Muscle layer of colon (tissue), 2 donors: ENCODE measurements around the gene NPEPPS.

Experiments
- H3K27ac ChIP-seq: one replicate; pipeline ENCODE4 v1.7.0; 2013; ENCODE audit warnings: low read depth, mild to moderate bottlenecking, low read length, moderate library complexity
- H3K27me3 ChIP-seq, 2 donors: one replicate each; pipeline ENCODE4 v1.7.0; 2013; ENCODE audit warnings: low read length in 2 of 2, mild to moderate bottlenecking in 2 of 2; ENCODE audit not compliant: insufficient read depth in 2 of 2, control insufficient read depth in 1 of 2
- H3K36me3 ChIP-seq: one replicate; pipeline ENCODE4 v1.7.0; 2013; ENCODE audit warnings: mild to moderate bottlenecking, low read length; ENCODE audit not compliant: insufficient read depth
- H3K4me1 ChIP-seq: one replicate; pipeline ENCODE4 v1.7.0; 2013; ENCODE audit warnings: mild to moderate bottlenecking, low read length; ENCODE audit not compliant: insufficient read depth
- H3K4me3 ChIP-seq, 2 donors: one replicate each; pipeline ENCODE4 v1.7.0; 2013; ENCODE audit warnings: low read length in 2 of 2, low read depth in 1 of 2, mild to moderate bottlenecking in 1 of 2, moderate library complexity in 1 of 2
- H3K9ac ChIP-seq: one replicate; pipeline ENCODE4 v1.7.0; 2013; ENCODE audit warnings: low read length
- H3K9me3 ChIP-seq: one replicate; pipeline ENCODE4 v1.7.0; 2013; ENCODE audit warnings: mild to moderate bottlenecking, low read length
- donor health status: abdominal sarcoma.
- donor health status: Adenocarcinoma of cecum.

Gene NPEPPS

DNA sequence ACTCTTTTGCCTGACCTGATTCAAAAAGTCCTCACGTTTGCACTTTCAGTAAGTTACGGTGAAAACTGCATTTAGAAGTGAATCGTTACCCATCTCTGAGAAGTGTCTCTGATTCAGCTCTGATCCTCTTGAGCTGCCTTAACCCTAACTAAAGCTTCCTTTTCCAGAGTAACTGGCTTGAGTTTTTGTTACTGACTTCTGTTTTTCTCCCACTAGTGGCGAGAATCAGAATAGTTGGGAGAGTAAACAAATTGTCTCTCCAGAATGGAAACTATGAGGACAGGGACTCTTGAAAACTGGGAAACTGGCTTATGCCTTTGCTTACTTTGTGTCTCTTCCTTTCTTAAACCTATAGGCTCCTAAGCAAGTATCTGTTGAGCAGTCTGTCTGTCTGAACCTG lies 87.5 kb downstream of the NPEPPS start:
- H3K27ac ChIP-seq = no peak overlapping the region
- H3K36me3 ChIP-seq = peaks cover 53% of the 10 kb centered on the region

DNA sequence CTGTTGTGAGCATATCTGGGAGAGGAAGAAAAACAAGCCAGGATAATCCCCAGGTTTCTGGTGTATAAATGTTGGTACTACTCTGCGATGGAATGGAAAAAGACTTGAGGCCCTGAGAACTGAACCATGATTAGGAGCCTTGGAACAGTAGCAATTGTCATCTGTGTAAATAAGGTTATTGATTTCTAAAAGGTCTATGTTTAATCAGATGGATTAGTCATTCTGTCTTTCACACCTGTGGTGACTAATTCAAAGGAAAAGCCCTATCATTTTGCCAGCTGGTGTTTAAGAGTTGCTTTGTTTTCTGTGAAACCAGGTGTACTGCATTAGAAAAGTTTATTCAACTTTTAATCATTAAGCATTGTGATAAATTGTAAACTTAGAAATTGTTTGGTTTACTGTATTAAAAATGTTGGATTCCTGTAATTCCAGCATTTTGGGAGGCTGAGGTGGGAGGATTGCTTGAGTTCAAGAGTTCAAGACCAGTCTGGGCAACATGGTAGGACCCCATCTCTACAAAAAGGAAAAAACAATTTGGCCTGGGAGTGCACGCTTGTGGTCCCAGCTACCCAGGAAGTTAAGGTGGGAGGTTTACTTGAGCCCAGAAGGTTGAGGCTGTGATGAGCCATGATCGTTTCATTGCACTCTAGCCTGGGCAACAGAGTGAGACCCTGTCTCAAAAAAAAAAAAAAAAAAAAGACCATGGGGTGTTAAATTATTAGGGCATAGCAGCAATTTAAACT lies 89.8 kb downstream of the NPEPPS start:
- no peaks in the 10 kb centered on the region for H3K27me3 ChIP-seq
- H3K9me3 ChIP-seq = no peaks in the 10 kb centered on the region
- H3K36me3 ChIP-seq = peaks cover 38% of the 10 kb centered on the region
- peaks cover 15% of the 10 kb centered on the region for H3K4me1 ChIP-seq
- H3K27ac ChIP-seq = no peak overlapping the region
- H3K9ac ChIP-seq = no peak overlapping the region
- no peak overlapping the region for H3K4me3 ChIP-seq

More for the DNA sequence above, 87.5 kb downstream of the NPEPPS start:
- Histone ChIP-seq H3K4me1 (peaks cover 15% of the 10 kb centered on the region), H3K9me3 (no peaks in the 10 kb centered on the region), H3K27me3 (no peaks in the 10 kb centered on the region), H3K4me3 (no peak overlapping the region), H3K9ac (no peak overlapping the region)

DNA sequence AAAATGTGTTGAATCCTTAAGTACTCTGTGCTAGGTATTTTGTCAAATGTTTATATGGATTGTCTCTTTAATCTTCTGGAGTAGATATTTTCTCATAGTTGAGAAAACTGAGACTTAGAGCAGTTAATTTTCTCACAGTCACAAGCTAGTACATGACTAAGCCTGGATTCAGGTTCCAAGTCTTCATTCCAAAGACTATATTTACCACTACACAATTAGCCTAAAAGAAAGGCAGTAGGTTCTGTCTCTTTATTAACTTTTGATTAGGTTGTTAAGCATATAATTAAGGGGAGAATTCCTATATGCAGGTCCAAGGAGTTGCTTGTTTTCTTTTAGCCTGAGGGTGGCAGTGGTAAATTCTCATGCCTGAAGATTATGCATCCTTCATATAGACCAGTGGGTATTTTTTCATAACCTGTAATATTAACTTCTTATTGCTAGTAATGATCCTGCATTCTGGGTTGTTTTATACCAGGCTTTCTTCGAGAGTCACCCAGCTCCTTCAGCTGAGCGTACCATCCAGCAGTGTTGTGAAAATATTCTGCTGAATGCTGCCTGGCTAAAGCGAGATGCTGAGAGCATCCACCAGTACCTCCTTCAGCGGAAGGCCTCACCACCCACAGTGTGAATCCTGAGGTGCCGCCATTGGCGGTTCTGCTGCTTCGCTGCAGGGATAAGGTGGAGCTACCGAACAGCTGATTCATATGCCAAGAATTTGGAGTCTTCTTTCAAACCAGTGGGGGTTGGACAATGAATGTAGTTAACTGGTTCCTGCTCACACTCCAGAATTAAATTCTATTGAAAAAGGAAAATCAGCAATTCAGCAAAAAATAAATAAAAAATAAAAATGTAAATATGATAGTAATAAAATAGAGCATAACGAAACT lies 90.6 kb downstream of the NPEPPS start:
- Histone ChIP-seq H3K36me3 (peaks cover 33% of the 10 kb centered on the region), H3K4me1 (peaks cover 21% of the 10 kb centered on the region), H3K27ac (peak overlapping the region; percentile 59), H3K9ac (no peak overlapping the region), H3K4me3 (no peak overlapping the region), H3K27me3 (no peaks in the 10 kb centered on the region), H3K9me3 (no peaks in the 10 kb centered on the region)

DNA sequence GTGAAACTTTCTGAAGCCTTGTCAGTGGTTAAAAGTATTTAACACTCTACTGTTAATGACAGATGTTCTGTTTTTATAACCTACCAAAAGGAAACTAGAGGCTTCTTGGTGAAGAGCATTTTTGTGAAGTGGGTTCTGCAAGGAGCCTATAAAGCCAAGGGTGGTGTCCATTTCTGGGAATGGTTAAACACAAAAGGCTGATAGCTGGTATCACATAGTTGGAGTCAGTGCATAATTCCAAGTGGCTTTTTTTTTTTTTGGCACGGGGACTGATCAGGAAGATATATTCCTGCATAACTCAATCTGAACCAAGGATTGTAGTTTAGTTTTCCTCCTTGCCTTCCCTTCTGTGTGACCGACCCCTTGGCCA lies 91.3 kb downstream of the NPEPPS start:
- Histone ChIP-seq H3K27me3 (no peaks in the 10 kb centered on the region), H3K27ac (peak overlapping the region; percentile 59), H3K4me3 (no peak overlapping the region), H3K9ac (no peak overlapping the region), H3K4me1 (peaks cover 27% of the 10 kb centered on the region), H3K9me3 (no peaks in the 10 kb centered on the region), H3K36me3 (peaks cover 33% of the 10 kb centered on the region)

DNA sequence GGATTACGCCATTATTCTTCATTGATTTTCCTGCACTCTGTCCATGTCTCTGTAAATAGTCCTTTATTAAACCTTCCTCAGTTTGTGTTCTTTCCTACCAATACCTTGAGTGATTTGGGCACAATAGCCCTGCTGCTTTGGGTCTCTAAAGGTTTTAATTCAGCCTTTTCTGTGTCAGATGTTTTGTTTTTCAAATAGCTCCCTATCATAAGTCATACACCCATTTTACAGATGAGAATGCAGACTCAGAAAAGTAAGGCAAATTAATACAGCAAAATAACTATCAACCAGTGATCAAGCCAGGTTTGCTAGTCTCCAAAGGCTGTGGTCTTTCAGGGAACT lies 93.8 kb downstream of the NPEPPS start:
- Histone ChIP-seq H3K4me1 (peaks cover 28% of the 10 kb centered on the region), H3K9ac (no peak overlapping the region), H3K9me3 (no peaks in the 10 kb centered on the region), H3K36me3 (peaks cover 14% of the 10 kb centered on the region), H3K4me3 (no peak overlapping the region), H3K27me3 (no peaks in the 10 kb centered on the region), H3K27ac (no peak overlapping the region)

DNA sequence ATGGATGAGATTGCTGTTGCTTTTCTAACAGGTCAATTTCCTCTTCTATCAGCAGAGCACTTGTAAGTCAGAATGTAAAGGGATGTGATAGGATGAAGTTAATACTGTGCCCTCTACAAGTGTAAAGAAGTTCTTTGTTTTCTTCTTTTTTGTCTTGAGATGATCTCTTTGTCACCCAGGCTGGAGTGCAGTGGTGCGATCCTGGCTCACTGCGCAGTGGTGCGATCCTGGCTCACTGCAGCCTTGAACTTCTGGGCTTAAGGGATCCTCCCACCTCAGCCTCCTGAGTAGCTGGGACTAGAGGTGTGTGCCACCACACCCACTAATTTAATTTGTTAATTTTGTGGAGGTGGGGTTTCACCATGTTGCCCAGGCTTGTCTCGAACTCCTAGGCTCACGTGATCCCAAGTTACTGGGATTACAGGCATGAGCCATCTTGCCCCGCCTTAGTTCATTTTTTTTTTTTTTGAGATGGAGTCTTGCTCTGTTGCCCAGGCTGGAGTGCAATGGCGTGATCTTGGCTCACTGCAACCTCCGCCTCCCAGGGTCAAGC lies 97.2 kb downstream of the NPEPPS start:
- peaks cover 6% of the 10 kb centered on the region for H3K36me3 ChIP-seq
- H3K9me3 ChIP-seq = no peaks in the 10 kb centered on the region
- H3K4me1 ChIP-seq = peaks cover 13% of the 10 kb centered on the region
- no peaks in the 10 kb centered on the region for H3K27me3 ChIP-seq
- H3K4me3 ChIP-seq = no peak overlapping the region
- no peak overlapping the region for H3K27ac ChIP-seq
- no peak overlapping the region for H3K9ac ChIP-seq

DNA sequence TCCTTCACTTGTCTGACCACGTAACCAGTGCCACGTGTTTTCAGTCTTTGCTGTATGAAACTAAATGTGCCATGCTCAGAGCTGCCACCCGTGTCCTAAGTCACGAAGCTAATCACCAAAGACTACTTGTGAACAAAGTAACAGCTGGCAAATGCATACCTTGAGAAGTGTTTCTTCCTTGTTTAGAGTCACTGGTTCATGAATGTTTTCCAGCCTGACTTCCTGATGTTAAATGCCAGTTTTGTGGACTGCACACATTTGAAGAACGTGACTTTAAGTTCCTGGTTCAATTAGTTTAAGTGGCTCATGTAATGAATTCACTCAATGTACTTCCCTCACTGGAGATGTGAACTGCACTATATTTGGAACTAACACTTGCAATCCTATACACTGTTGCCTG lies 98.9 kb downstream of the NPEPPS start:
- Histone ChIP-seq H3K27me3 (no peaks in the 10 kb centered on the region), H3K9me3 (no peaks in the 10 kb centered on the region), H3K4me3 (no peak overlapping the region), H3K9ac (no peak overlapping the region), H3K36me3 (peaks cover 4% of the 10 kb centered on the region), H3K4me1 (peaks cover 13% of the 10 kb centered on the region), H3K27ac (no peak overlapping the region)

DNA sequence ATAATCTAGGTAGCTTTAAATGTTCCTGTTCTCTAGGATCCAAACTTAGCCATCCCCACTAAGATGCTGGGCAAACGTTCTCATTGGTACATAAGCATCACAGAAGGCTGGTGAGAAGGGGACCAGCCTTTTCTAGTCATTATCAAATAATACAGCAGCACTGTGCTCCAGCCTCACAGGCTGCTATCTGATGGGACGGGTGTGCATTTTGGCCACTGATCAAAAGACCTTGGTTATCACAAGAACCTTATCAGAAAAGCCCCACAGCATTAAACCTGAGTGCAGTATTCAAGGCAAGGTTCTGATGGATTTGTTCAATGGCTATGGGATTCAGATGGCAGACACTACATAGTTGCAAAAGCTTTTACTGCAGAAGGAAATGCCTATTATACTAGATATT lies 99.7 kb downstream of the NPEPPS start:
- Histone ChIP-seq H3K27ac (no peak overlapping the region), H3K9ac (no peak overlapping the region), H3K9me3 (no peaks in the 10 kb centered on the region), H3K27me3 (no peaks in the 10 kb centered on the region), H3K4me1 (peaks cover 13% of the 10 kb centered on the region), H3K36me3 (peaks cover 4% of the 10 kb centered on the region), H3K4me3 (no peak overlapping the region)

DNA sequence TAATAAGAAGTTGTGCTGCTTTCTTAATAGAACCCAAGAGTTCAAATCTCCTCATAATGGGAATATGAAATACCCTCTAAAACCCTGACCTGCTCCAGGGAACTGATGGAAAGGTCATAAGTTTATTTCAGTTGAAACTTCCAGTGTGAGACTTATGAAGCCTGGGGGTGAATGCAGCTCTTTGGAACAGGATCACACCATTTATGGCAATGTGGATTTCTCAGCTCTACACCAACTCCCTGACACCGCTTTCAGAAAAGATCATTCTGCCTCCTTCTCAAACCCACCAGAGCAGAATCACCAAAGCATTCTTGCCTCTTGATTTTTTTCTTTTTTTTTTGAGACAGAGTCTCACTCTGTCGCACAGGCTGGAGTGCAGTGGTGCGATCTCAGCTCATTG lies 102.1 kb downstream of the NPEPPS start:
- Histone ChIP-seq H3K27me3 (no peaks in the 10 kb centered on the region), H3K4me3 (no peak overlapping the region), H3K36me3 (peaks cover 4% of the 10 kb centered on the region), H3K4me1 (no peaks in the 10 kb centered on the region), H3K9me3 (no peaks in the 10 kb centered on the region), H3K9ac (no peak overlapping the region), H3K27ac (no peak overlapping the region)

DNA sequence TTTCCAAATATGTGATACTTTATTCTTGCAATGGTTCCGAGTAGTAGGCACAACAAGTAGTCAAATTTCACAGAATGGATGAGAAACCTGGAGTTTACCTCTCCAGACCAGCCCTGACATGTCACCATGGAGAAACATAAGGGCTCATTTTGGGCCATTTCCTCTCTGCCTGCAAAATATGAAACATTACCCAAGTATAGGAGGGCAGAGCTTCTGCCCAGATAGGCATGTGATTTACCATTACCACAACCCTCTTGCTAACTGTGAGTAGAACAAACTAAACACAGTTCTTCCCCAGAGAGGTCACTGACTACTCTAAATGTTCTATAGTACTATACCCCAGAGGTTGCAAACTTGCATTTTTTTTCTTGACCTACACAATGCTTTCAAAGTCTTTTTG lies 103.1 kb downstream of the NPEPPS start:
- no peaks in the 10 kb centered on the region for H3K4me1 ChIP-seq
- no peak overlapping the region for H3K9ac ChIP-seq
- peaks cover 4% of the 10 kb centered on the region for H3K36me3 ChIP-seq
- H3K4me3 ChIP-seq = no peak overlapping the region
- no peaks in the 10 kb centered on the region for H3K27me3 ChIP-seq
- H3K27ac ChIP-seq = no peak overlapping the region
- H3K9me3 ChIP-seq = no peaks in the 10 kb centered on the region

DNA sequence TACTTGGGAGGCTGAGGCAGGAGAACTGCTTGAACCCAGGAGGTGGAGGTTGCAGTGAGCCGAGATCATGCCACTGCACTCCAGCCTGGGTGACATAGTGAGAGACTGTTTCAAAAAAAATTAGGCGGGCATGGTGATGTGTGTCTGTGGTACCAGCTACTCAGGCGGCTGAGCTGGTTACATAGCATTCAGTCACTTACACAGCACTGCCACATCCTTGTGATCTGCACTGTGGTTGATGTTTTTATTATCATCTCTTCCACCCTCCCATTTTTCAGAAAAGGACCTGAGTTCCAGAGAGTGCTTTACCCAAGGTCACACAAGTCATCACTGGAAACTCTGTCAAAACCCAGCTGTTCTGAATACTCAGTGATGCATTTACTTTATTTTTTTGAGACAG lies 104.0 kb downstream of the NPEPPS start:
- Histone ChIP-seq H3K9ac (no peak overlapping the region), H3K9me3 (no peaks in the 10 kb centered on the region), H3K36me3 (peaks cover 4% of the 10 kb centered on the region), H3K4me3 (no peak overlapping the region), H3K27me3 (no peaks in the 10 kb centered on the region), H3K27ac (no peak overlapping the region), H3K4me1 (no peaks in the 10 kb centered on the region)
